Endothelial cell of umbilical vein (primary cell): ENCODE results near the gene FRMD6. TPM values are rescaled to one million over a fixed set of nuclear protein-coding genes. Genes with fewer than 3 reads are reported as not detected.

Source experiments
- BruUV-seq: library from RNA; stranded (reverse); fragments of 400-500 nt; replicated peaks from 2 replicates; lab custom pipeline; 2021; lab: Mats Ljungman, UMichigan
- CTCF ChIA-PET: fragments of 300-600, 350-600 bp; sonication (Branson Sonifier 250); formaldehyde crosslinking; loops from one replicate; lab custom pipeline; 2021; ENCODE audit warnings: antibody characterized with exemption, inconsistent platforms; lab: Charles Lee
- POLR2A ChIA-PET: fragments of 300-600, 350-600 bp; sonication (Branson Sonifier 250); formaldehyde crosslinking; loops from one replicate; lab custom pipeline; 2021; ENCODE audit warnings: antibody characterized with exemption, inconsistent platforms; lab: Charles Lee
- DNase-seq: peaks from one replicate; pipeline ENCODE4 v3.0.0-alpha.2; 2011; ENCODE audit warnings: low read depth, low spot score
- FAIRE-seq: peaks from 2 replicates; lab custom pipeline; 2011; peaks lifted over from hg19 to GRCh38; lab: Jason Lieb, UNC
- H2AFZ ChIP-seq: 2 replicates; pipeline ENCODE4 v1.6.0; 2012; ENCODE audit warnings: low read depth, low read length, control low read depth, inconsistent platforms
- H3K27ac ChIP-seq: 2 replicates; pipeline ENCODE4 v1.5.1; 2011; ENCODE audit warnings: low read depth, mild to moderate bottlenecking, control low read depth, low read length, moderate library complexity; ENCODE audit not compliant: insufficient read depth
- H3K27me3 ChIP-seq, 2 experiments: 2 replicates each; pipeline versions ENCODE4 v1.6.0 to v1.6.1; 2011; ENCODE audit warnings: low read length in 2 of 2, mixed read lengths in 1 of 2; ENCODE audit not compliant: control insufficient read depth in 2 of 2, insufficient read depth in 2 of 2
- H3K36me3 ChIP-seq, 2 experiments: 2 replicates in 1 of 2; 3 replicates in 1 of 2; pipeline ENCODE4 v1.5.1; 2011; ENCODE audit warnings: low read length in 2 of 2, mild to moderate bottlenecking in 1 of 2, moderate library complexity in 1 of 2; ENCODE audit not compliant: control insufficient read depth in 2 of 2, insufficient read depth in 2 of 2; ENCODE audit errors: extremely low read depth in 1 of 2
- H3K4me1 ChIP-seq: 3 replicates; pipeline ENCODE4 v1.5.1; 2011; ENCODE audit warnings: mild to moderate bottlenecking, low read length; ENCODE audit not compliant: control insufficient read depth, insufficient read depth; ENCODE audit errors: extremely low read depth
- H3K4me2 ChIP-seq: 2 replicates; pipeline ENCODE4 v1.6.1; 2011; ENCODE audit warnings: low read length, control low read depth, mixed read lengths; ENCODE audit not compliant: insufficient read depth
- H3K4me3 ChIP-seq, 3 experiments: fragments of 200-600 bp in 1 of 3; sonication (generic), shearing (Covaris generic) in 1 of 3; replicated peaks in 1 of 3; 2 replicates each; pipeline ENCODE4 v1.5.1; 2011 to 2016; ENCODE audit warnings: control low read depth in 3 of 3, low read length in 3 of 3, mild to moderate bottlenecking in 2 of 3, inconsistent platforms in 1 of 3, low read depth in 1 of 3, moderate library complexity in 1 of 3; ENCODE audit not compliant: insufficient read depth in 1 of 3
- H3K79me2 ChIP-seq: 2 replicates; pipeline ENCODE4 v1.6.0; 2012; ENCODE audit warnings: low read length, inconsistent platforms; ENCODE audit not compliant: control insufficient read depth, insufficient read depth
- H3K9ac ChIP-seq: replicated peaks from 2 replicates; pipeline ENCODE3; 2011; ENCODE audit warnings: low read length, control low read depth; ENCODE audit not compliant: insufficient read depth; ENCODE audit errors: extremely low read depth
- H3K9me1 ChIP-seq: replicated peaks from 3 replicates; pipeline ENCODE4 v1.6.0; 2011; ENCODE audit warnings: mild to moderate bottlenecking, low read length; ENCODE audit not compliant: control insufficient read depth, insufficient read depth; ENCODE audit errors: extremely low read depth
- H3K9me3 ChIP-seq: replicated peaks from 2 replicates; pipeline ENCODE4 v1.5.1; 2012; ENCODE audit warnings: low read length, inconsistent platforms; ENCODE audit not compliant: control insufficient read depth, insufficient read depth
- H4K20me1 ChIP-seq: replicated peaks from 2 replicates; pipeline ENCODE3; 2011; ENCODE audit warnings: mild to moderate bottlenecking, low read length; ENCODE audit not compliant: control insufficient read depth, insufficient read depth; ENCODE audit errors: extremely low read depth
- EZH2 ChIP-seq: IDR thresholded peaks from 2 replicates; pipeline ENCODE4 v1.6.1; 2012; ENCODE audit warnings: borderline replicate concordance, low read depth, mild to moderate bottlenecking, moderate library complexity, low read length, inconsistent platforms; ENCODE audit not compliant: severe bottlenecking
- FOS ChIP-seq: IDR thresholded peaks from 2 replicates; pipeline ENCODE4 v1.6.1; 2011; ENCODE audit warnings: mild to moderate bottlenecking, low read length, moderate library complexity, borderline replicate concordance; ENCODE audit not compliant: insufficient read depth
- JUN ChIP-seq: IDR thresholded peaks from 2 replicates; pipeline ENCODE4 v1.6.1; 2011; ENCODE audit warnings: borderline replicate concordance, low read depth; ENCODE audit not compliant: insufficient read length, insufficient read depth
- MYC ChIP-seq: IDR thresholded peaks from one replicate; pipeline ENCODE4 v1.6.1; 2011; ENCODE audit warnings: mild to moderate bottlenecking, low read depth, low read length
- POLR2A ChIP-seq: IDR thresholded peaks from 2 replicates; pipeline ENCODE4 v1.6.1; 2012; ENCODE audit warnings: low read depth, mild to moderate bottlenecking, control low read depth, low read length
- POLR2AphosphoS5 ChIP-seq: IDR thresholded peaks from 2 replicates; pipeline ENCODE4 v1.6.1; 2012; ENCODE audit warnings: low read depth, mild to moderate bottlenecking, control low read depth, low read length, moderate library complexity; ENCODE audit not compliant: insufficient read depth
- dilution Hi-C: fragments of 300-500 bp; cut with MboI; formaldehyde crosslinking; loops from one replicate; pipeline ENCODE4 v1.15.0; 2019; ENCODE audit warnings: low sequenced_read_pairs; ENCODE audit not compliant: extremely low pct_ligation_motif_present
- intact Hi-C: fragments of 100-400 bp; cut with micrococcal nuclease; formaldehyde crosslinking; loops from one replicate; pipeline ENCODE4 v1.10.0; 2022
- polyA plus RNA-seq, 4 experiments: library from polyadenylated mRNA; depleted of rRNA in 3 of 4; stranded (reverse) in 3 of 4; unstranded in 1 of 4; fragments of >200 nt; gene quantifications; 2 replicates each; pipeline versions ENCODE4 v1.2.1 to v1.2.3, GENCODE V29; 2011 to 2012; ENCODE audit warnings: missing spikeins in 1 of 4
- total RNA-seq: library from RNA; stranded (reverse); gene quantifications from 2 replicates; pipeline ENCODE4 v1.2.3, GENCODE V29; 2021
- TF ChIP-seq, protein P1 (sequence below), 2 donors: IDR thresholded peaks; 1 replicate in 1 of 2; 2 replicates in 1 of 2; pipeline ENCODE4 v1.5.1; 2011; ENCODE audit warnings: low read length in 2 of 2, mild to moderate bottlenecking in 2 of 2, moderate library complexity in 2 of 2, control low read depth in 1 of 2, inconsistent platforms in 1 of 2, low read depth in 1 of 2; ENCODE audit not compliant: insufficient read depth in 1 of 2; ENCODE audit errors: extremely low read depth in 1 of 2

The FRMD6 gene
- total and polyA plus RNA-seq, 2 donors (not counting 3 experiments of a cell fraction or from before 2014, with no cell fraction given): 69.0 to 97.1 TPM

GRCh38 chr14:51602310-51602709, 49.4 kb upstream of the FRMD6 start:
- H3K4me3 ChIP-seq: no peak overlapping the region
- no peak overlapping the region for H3K4me2 ChIP-seq
- H3K9ac ChIP-seq: no peak overlapping the region
- no peaks in the 10 kb centered on the region for H3K27me3 ChIP-seq
- CTCF ChIA-PET: no interaction called here
- FAIRE-seq (no peak), DNase-seq (no peak)
- POLR2A ChIA-PET: no interaction called here
- H2AFZ ChIP-seq: no peak overlapping the region
- H3K9me1 ChIP-seq: no peaks in the 10 kb centered on the region
- H4K20me1 ChIP-seq: no peaks in the 10 kb centered on the region
- H3K27ac ChIP-seq: no peak overlapping the region
- dilution Hi-C loops: no loop called here
- intact Hi-C loops: no loop called here
- no peaks in the 10 kb centered on the region for H3K36me3 ChIP-seq
- H3K9me3 ChIP-seq: no peaks in the 10 kb centered on the region
- no peaks in the 10 kb centered on the region for H3K79me2 ChIP-seq
- no TSS peak for BruUV-seq
- no peaks in the 10 kb centered on the region for H3K4me1 ChIP-seq
- TF ChIP-seq POLR2A (no peak), MYC (no peak), FOS (no peak), EZH2 (no peak), JUN (no peak)
- TF ChIP-seq, protein P1, sequence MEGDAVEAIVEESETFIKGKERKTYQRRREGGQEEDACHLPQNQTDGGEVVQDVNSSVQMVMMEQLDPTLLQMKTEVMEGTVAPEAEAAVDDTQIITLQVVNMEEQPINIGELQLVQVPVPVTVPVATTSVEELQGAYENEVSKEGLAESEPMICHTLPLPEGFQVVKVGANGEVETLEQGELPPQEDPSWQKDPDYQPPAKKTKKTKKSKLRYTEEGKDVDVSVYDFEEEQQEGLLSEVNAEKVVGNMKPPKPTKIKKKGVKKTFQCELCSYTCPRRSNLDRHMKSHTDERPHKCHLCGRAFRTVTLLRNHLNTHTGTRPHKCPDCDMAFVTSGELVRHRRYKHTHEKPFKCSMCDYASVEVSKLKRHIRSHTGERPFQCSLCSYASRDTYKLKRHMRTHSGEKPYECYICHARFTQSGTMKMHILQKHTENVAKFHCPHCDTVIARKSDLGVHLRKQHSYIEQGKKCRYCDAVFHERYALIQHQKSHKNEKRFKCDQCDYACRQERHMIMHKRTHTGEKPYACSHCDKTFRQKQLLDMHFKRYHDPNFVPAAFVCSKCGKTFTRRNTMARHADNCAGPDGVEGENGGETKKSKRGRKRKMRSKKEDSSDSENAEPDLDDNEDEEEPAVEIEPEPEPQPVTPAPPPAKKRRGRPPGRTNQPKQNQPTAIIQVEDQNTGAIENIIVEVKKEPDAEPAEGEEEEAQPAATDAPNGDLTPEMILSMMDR (IDR thresholded peaks at IDR 0.05; ENCODE audit: extremely low read depth in 1 of 2, insufficient read depth in 1 of 2, low read depth in 1 of 2, low read length in 2 of 2): no peak

DNA sequence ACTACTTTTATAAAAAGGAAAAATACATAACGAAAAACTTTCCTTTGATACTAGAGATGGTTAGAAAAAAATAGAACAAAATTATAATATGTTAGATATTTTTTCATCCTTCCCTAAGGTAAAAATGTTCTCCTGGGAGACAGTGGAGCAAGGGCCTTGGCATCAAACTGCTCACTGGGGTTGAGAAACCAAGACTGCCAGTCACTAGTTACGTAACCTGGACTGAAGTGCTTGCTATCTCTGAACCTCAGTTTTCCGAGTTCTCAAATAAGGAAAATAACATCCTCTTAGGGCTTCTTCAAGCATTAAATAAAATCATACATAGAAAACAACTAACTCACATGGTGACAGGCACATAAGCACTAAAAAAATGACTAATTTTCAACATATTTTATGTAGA, 48.2 kb upstream of the FRMD6 start:
- DNase-seq (no peak), FAIRE-seq (no peak)
- Histone ChIP-seq H3K36me3 (no peaks in the 10 kb centered on the region), H3K4me3 (no peak overlapping the region), H3K4me2 (no peak overlapping the region), H3K27me3 (no peaks in the 10 kb centered on the region), H3K9ac (no peak overlapping the region), H3K27ac (no peak overlapping the region), H3K9me1 (no peaks in the 10 kb centered on the region), H3K4me1 (peaks cover 4% of the 10 kb centered on the region), H2AFZ (no peak overlapping the region), H3K9me3 (no peaks in the 10 kb centered on the region), H4K20me1 (no peaks in the 10 kb centered on the region), H3K79me2 (no peaks in the 10 kb centered on the region)
- ChIA-PET POLR2A (no interaction called here), CTCF (no interaction called here)
- dilution Hi-C loops: no loop called here
- no peak for TF ChIP-seq POLR2AphosphoS5
- no peak for TF ChIP-seq MYC
- TF ChIP-seq, protein P1 (IDR thresholded peaks at IDR 0.05; ENCODE audit: extremely low read depth in 1 of 2, insufficient read depth in 1 of 2, low read depth in 1 of 2, low read length in 2 of 2): no peak
- no peak for TF ChIP-seq EZH2
- no peak for TF ChIP-seq FOS
- TF ChIP-seq JUN: no peak
- TF ChIP-seq POLR2A: no peak
- intact Hi-C loops: no loop called here
- BruUV-seq: no TSS peak
